ENCODE measurements around the gene TSKS.
A peak's percentile ranks its signal among the peaks of the same experiment; 100 is the strongest.

Gene TSKS

GRCh38 chr19:49792829-49793560, 29.9 kb upstream of the TSKS start:
- Histone ChIP-seq H3K9ac (ENCODE audit: low read depth, low read length) (no peak overlapping the region), H3K4me1 (ENCODE audit: control insufficient read depth, insufficient read depth, low read length) (peaks cover 17% of the 10 kb centered on the region), H3K4me2 (ENCODE audit: low read length) (no peak overlapping the region), H3K27me3 (ENCODE audit: control insufficient read depth, insufficient read depth, low read length) (no peaks in the 10 kb centered on the region), H3K36me3 (ENCODE audit: insufficient read depth, low read length) (peaks cover 73% of the 10 kb centered on the region), H3K9me3 (replicated peaks; ENCODE audit: low read length) (no peaks in the 10 kb centered on the region), H3K4me3 (ENCODE audit: low read length) (no peak overlapping the region)

- no peaks in the 10 kb centered on the region for H3K9me3 ChIP-seq (replicated peaks; ENCODE audit: low read length)
- H3K4me1 ChIP-seq (ENCODE audit: control insufficient read depth, insufficient read depth, low read length), result peaks cover 19% of the 10 kb centered on the region
- H3K9ac ChIP-seq (ENCODE audit: low read depth, low read length), result no peak overlapping the region
- H3K36me3 ChIP-seq (ENCODE audit: insufficient read depth, low read length), result peaks cover 73% of the 10 kb centered on the region
- no peaks in the 10 kb centered on the region for H3K27me3 ChIP-seq (ENCODE audit: control insufficient read depth, insufficient read depth, low read length)
- H3K4me2 ChIP-seq (ENCODE audit: low read length), result no peak overlapping the region
- H3K4me3 ChIP-seq (ENCODE audit: low read length), result no peak overlapping the region
These were observed 28.8 kb upstream of the TSKS start for GRCh38 chr19:49791776-49792445.

- H3K27me3 ChIP-seq (ENCODE audit: control insufficient read depth, insufficient read depth, low read length), result no peaks in the 10 kb centered on the region
- peaks cover 62% of the 10 kb centered on the region for H3K36me3 ChIP-seq (ENCODE audit: insufficient read depth, low read length)
- H3K9ac ChIP-seq (ENCODE audit: low read depth, low read length), result peak overlapping the region; percentile 46
- no peak overlapping the region for H3K4me3 ChIP-seq (ENCODE audit: low read length)
- no peaks in the 10 kb centered on the region for H3K9me3 ChIP-seq (replicated peaks; ENCODE audit: low read length)
- peak overlapping the region; percentile 42 for H3K4me2 ChIP-seq (ENCODE audit: low read length)
- H3K4me1 ChIP-seq (ENCODE audit: control insufficient read depth, insufficient read depth, low read length), result peaks cover 29% of the 10 kb centered on the region
These were observed 27.8 kb upstream of the TSKS start for GRCh38 chr19:49790866-49791265.

GRCh38 chr19:49788857-49789256, 25.8 kb upstream of the TSKS start:
- Histone ChIP-seq H3K36me3 (ENCODE audit: insufficient read depth, low read length) (peaks cover 60% of the 10 kb centered on the region), H3K27me3 (ENCODE audit: control insufficient read depth, insufficient read depth, low read length) (no peaks in the 10 kb centered on the region), H3K4me3 (ENCODE audit: low read length) (no peak overlapping the region), H3K4me1 (ENCODE audit: control insufficient read depth, insufficient read depth, low read length) (peaks cover 30% of the 10 kb centered on the region), H3K9ac (ENCODE audit: low read depth, low read length) (no peak overlapping the region), H3K9me3 (replicated peaks; ENCODE audit: low read length) (no peaks in the 10 kb centered on the region), H3K4me2 (ENCODE audit: low read length) (no peak overlapping the region)

GRCh38 chr19:49787746-49788145, 24.6 kb upstream of the TSKS start:
- Histone ChIP-seq H3K27me3 (ENCODE audit: control insufficient read depth, insufficient read depth, low read length) (no peaks in the 10 kb centered on the region), H3K4me1 (ENCODE audit: control insufficient read depth, insufficient read depth, low read length) (peaks cover 25% of the 10 kb centered on the region), H3K4me2 (ENCODE audit: low read length) (no peak overlapping the region), H3K9ac (ENCODE audit: low read depth, low read length) (no peak overlapping the region), H3K36me3 (ENCODE audit: insufficient read depth, low read length) (peaks cover 61% of the 10 kb centered on the region), H3K9me3 (replicated peaks; ENCODE audit: low read length) (no peaks in the 10 kb centered on the region), H3K4me3 (ENCODE audit: low read length) (no peak overlapping the region)

- peak overlapping the region; percentile 43 for H3K4me3 ChIP-seq (ENCODE audit: low read length)
- H3K36me3 ChIP-seq (ENCODE audit: insufficient read depth, low read length), result peaks cover 59% of the 10 kb centered on the region
- peak overlapping the region; percentile 38 for H3K9ac ChIP-seq (ENCODE audit: low read depth, low read length)
- no peaks in the 10 kb centered on the region for H3K27me3 ChIP-seq (ENCODE audit: control insufficient read depth, insufficient read depth, low read length)
- H3K9me3 ChIP-seq (replicated peaks; ENCODE audit: low read length), result no peaks in the 10 kb centered on the region
- H3K4me2 ChIP-seq (ENCODE audit: low read length), result peak overlapping the region; percentile 69
- H3K4me1 ChIP-seq (ENCODE audit: control insufficient read depth, insufficient read depth, low read length), result peaks cover 25% of the 10 kb centered on the region
These were observed 23.3 kb upstream of the TSKS start for GRCh38 chr19:49786376-49786820.

- no peaks in the 10 kb centered on the region for H3K27me3 ChIP-seq (ENCODE audit: control insufficient read depth, insufficient read depth, low read length)
- peaks cover 13% of the 10 kb centered on the region for H3K4me1 ChIP-seq (ENCODE audit: control insufficient read depth, insufficient read depth, low read length)
- H3K4me2 ChIP-seq (ENCODE audit: low read length), result no peak overlapping the region
- peaks cover 37% of the 10 kb centered on the region for H3K36me3 ChIP-seq (ENCODE audit: insufficient read depth, low read length)
- H3K9ac ChIP-seq (ENCODE audit: low read depth, low read length), result no peak overlapping the region
- H3K4me3 ChIP-seq (ENCODE audit: low read length), result no peak overlapping the region
- no peaks in the 10 kb centered on the region for H3K9me3 ChIP-seq (replicated peaks; ENCODE audit: low read length)
These were observed 19.4 kb upstream of the TSKS start for GRCh38 chr19:49782515-49782914.

- no peak overlapping the region for H3K9ac ChIP-seq (ENCODE audit: low read depth, low read length)
- H3K4me1 ChIP-seq (ENCODE audit: control insufficient read depth, insufficient read depth, low read length), result peaks cover 6% of the 10 kb centered on the region
- no peak overlapping the region for H3K4me2 ChIP-seq (ENCODE audit: low read length)
- no peaks in the 10 kb centered on the region for H3K9me3 ChIP-seq (replicated peaks; ENCODE audit: low read length)
- H3K4me3 ChIP-seq (ENCODE audit: low read length), result no peak overlapping the region
- H3K36me3 ChIP-seq (ENCODE audit: insufficient read depth, low read length), result peaks cover 39% of the 10 kb centered on the region
- no peaks in the 10 kb centered on the region for H3K27me3 ChIP-seq (ENCODE audit: control insufficient read depth, insufficient read depth, low read length)
These were observed 18.3 kb upstream of the TSKS start for GRCh38 chr19:49781394-49781793.

GRCh38 chr19:49780861-49781260, 17.8 kb upstream of the TSKS start:
- Histone ChIP-seq H3K4me1 (ENCODE audit: control insufficient read depth, insufficient read depth, low read length) (peaks cover under 1% of the 10 kb centered on the region), H3K36me3 (ENCODE audit: insufficient read depth, low read length) (peaks cover 42% of the 10 kb centered on the region), H3K4me2 (ENCODE audit: low read length) (no peak overlapping the region), H3K27me3 (ENCODE audit: control insufficient read depth, insufficient read depth, low read length) (no peaks in the 10 kb centered on the region), H3K9me3 (replicated peaks; ENCODE audit: low read length) (no peaks in the 10 kb centered on the region), H3K4me3 (ENCODE audit: low read length) (no peak overlapping the region), H3K9ac (ENCODE audit: low read depth, low read length) (no peak overlapping the region)

- peaks cover 36% of the 10 kb centered on the region for H3K36me3 ChIP-seq (ENCODE audit: insufficient read depth, low read length)
- H3K4me3 ChIP-seq (ENCODE audit: low read length), result no peak overlapping the region
- no peaks in the 10 kb centered on the region for H3K4me1 ChIP-seq (ENCODE audit: control insufficient read depth, insufficient read depth, low read length)
- no peak overlapping the region for H3K9ac ChIP-seq (ENCODE audit: low read depth, low read length)
- no peaks in the 10 kb centered on the region for H3K27me3 ChIP-seq (ENCODE audit: control insufficient read depth, insufficient read depth, low read length)
- H3K9me3 ChIP-seq (replicated peaks; ENCODE audit: low read length), result no peaks in the 10 kb centered on the region
- no peak overlapping the region for H3K4me2 ChIP-seq (ENCODE audit: low read length)
These were observed 16.8 kb upstream of the TSKS start for GRCh38 chr19:49779731-49780555.

GRCh38 chr19:49776371-49776764, 13.3 kb upstream of the TSKS start:
- Histone ChIP-seq H3K4me3 (ENCODE audit: low read length) (no peak overlapping the region), H3K4me2 (ENCODE audit: low read length) (no peak overlapping the region), H3K9me3 (replicated peaks; ENCODE audit: low read length) (no peaks in the 10 kb centered on the region), H3K4me1 (ENCODE audit: control insufficient read depth, insufficient read depth, low read length) (no peaks in the 10 kb centered on the region), H3K36me3 (ENCODE audit: insufficient read depth, low read length) (peaks cover 17% of the 10 kb centered on the region), H3K27me3 (ENCODE audit: control insufficient read depth, insufficient read depth, low read length) (no peaks in the 10 kb centered on the region), H3K9ac (ENCODE audit: low read depth, low read length) (no peak overlapping the region)

All from skeletal muscle satellite cell (primary cell).